GM19239 (cell line): ENCODE data around the gene STOX2.
"Not testable (repeated sequence)": the region's sequence is repeated elsewhere in the genome, so short reads cannot be mapped to it uniquely, and the experiment has no call there.

ENCODE experiments used
- DNase-seq: peaks from one replicate; pipeline ENCODE4 v3.0.0; 2011; ENCODE audit warnings: low spot score; ENCODE audit not compliant: insufficient read length
- FAIRE-seq: peaks from 2 replicates; lab custom pipeline; 2011; peaks lifted over from hg19 to GRCh38; lab: Jason Lieb, UNC

STOX2 gene

GRCh38 chr4:183935355-183936005 is 30.4 kb downstream of the STOX2 start:
- no peak for DNase-seq
- no peak for FAIRE-seq

GRCh38 chr4:183936047-183936446 is 30.9 kb downstream of the STOX2 start:
- DNase-seq (no peak), FAIRE-seq (no peak)

GRCh38 chr4:183936574-183937345 is 31.7 kb downstream of the STOX2 start:
- no peak for DNase-seq
- no peak for FAIRE-seq

- DNase-seq (no peak), FAIRE-seq (no peak)
These were observed 35.8 kb downstream of the STOX2 start for GRCh38 chr4:183940864-183941263.

GRCh38 chr4:183941964-183942363 is 36.9 kb downstream of the STOX2 start:
- DNase-seq (no peak), FAIRE-seq (no peak)

- DNase-seq = no peak
- no peak for FAIRE-seq
These were observed 40.6 kb downstream of the STOX2 start for GRCh38 chr4:183945741-183946140.

- no peak for FAIRE-seq
These were observed 45.4 kb downstream of the STOX2 start for GRCh38 chr4:183950536-183950935.

GRCh38 chr4:183952652-183953051 is 47.5 kb downstream of the STOX2 start:
- FAIRE-seq, DNase-seq: not testable (repeated sequence)

More at GRCh38 chr4:183950536-183950935, 45.4 kb downstream of the STOX2 start:
- no peak for DNase-seq

GRCh38 chr4:183959319-183960045 is 54.4 kb downstream of the STOX2 start:
- FAIRE-seq (no peak), DNase-seq (no peak)

- no peak for FAIRE-seq
These were observed 54.9 kb downstream of the STOX2 start for GRCh38 chr4:183960046-183960420.

GRCh38 chr4:183960962-183961541 is 55.9 kb downstream of the STOX2 start:
- FAIRE-seq (no peak), DNase-seq (no peak)

More at GRCh38 chr4:183960046-183960420, 54.9 kb downstream of the STOX2 start:
- DNase-seq = no peak

- DNase-seq (no peak), FAIRE-seq (no peak)
These were observed 56.7 kb downstream of the STOX2 start for GRCh38 chr4:183961795-183962194.

GRCh38 chr4:183962419-183962818 is 57.3 kb downstream of the STOX2 start:
- FAIRE-seq = no peak
- no peak for DNase-seq

- no peak for FAIRE-seq
- no peak for DNase-seq
These were observed 61.3 kb downstream of the STOX2 start for GRCh38 chr4:183966371-183966770.

- FAIRE-seq = no peak
- DNase-seq = no peak
These were observed 62.2 kb downstream of the STOX2 start for GRCh38 chr4:183967266-183967665.

GRCh38 chr4:183968502-183968901 is 63.4 kb downstream of the STOX2 start:
- DNase-seq = no peak
- FAIRE-seq = no peak

GRCh38 chr4:183968931-183969330 is 63.8 kb downstream of the STOX2 start:
- FAIRE-seq = no peak
- no peak for DNase-seq

- DNase-seq (no peak), FAIRE-seq (no peak)
These were observed 64.5 kb downstream of the STOX2 start for GRCh38 chr4:183969596-183969995.

GRCh38 chr4:183971929-183972490 is 66.9 kb downstream of the STOX2 start:
- FAIRE-seq = no peak
- no peak for DNase-seq

GRCh38 chr4:183977707-183978106 is 72.6 kb downstream of the STOX2 start:
- DNase-seq = no peak
- FAIRE-seq = no peak
